ENCODE data around the gene NFKB1.

GRCh38 chr4:102574317-102574716 lies 73.2 kb downstream of the NFKB1 start:
- TF ChIP-seq POLR2A (IDR thresholded peaks at IDR 0.05), result no peak
- TF ChIP-seq CTCF (IDR thresholded peaks at IDR 0.05 in 8 of 11, conservative IDR thresholded peaks at IDR 0.05 in 3 of 11), result no peak
